ENCODE data around the gene BNIP1. TPM values are rescaled to one million over a fixed set of nuclear protein-coding genes. Genes with fewer than 3 reads are reported as not detected.
"Not testable (repeated sequence)": the region's sequence is repeated elsewhere in the genome, so short reads cannot be mapped to it uniquely, and the experiment has no call there.

Gene BNIP1
- total and polyA plus RNA-seq, 2 donors (not counting 3 experiments of a cell fraction or from before 2014, with no cell fraction given) = 19.7 to 22.6 TPM

- Histone ChIP-seq H3K4me1 (ENCODE audit: control insufficient read depth, extremely low read depth, insufficient read depth, low read length) (no peaks in the 10 kb centered on the region), H3K9me3 (replicated peaks; ENCODE audit: control insufficient read depth, insufficient read depth, low read length) (no peaks in the 10 kb centered on the region), H3K9ac (replicated peaks; ENCODE audit: extremely low read depth, insufficient read depth, low read length) (no peak overlapping the region), H3K9me1 (replicated peaks; ENCODE audit: control insufficient read depth, extremely low read depth, insufficient read depth, low read length) (no peaks in the 10 kb centered on the region), H3K4me3 (replicated peaks in 1 of 3; ENCODE audit: insufficient read depth in 1 of 3, low read depth in 1 of 3, low read length in 3 of 3) (no peak overlapping the region), H2AFZ (ENCODE audit: low read depth, low read length) (no peak overlapping the region), H3K36me3 (ENCODE audit: control insufficient read depth in 2 of 2, extremely low read depth in 1 of 2, insufficient read depth in 2 of 2, low read length in 2 of 2) (peaks cover 3 to 19% of the 10 kb centered on the region in 2 experiments), H3K4me2 (ENCODE audit: insufficient read depth, low read length) (no peak overlapping the region), H3K27ac (ENCODE audit: insufficient read depth, low read depth, low read length) (no peak overlapping the region), H4K20me1 (replicated peaks; ENCODE audit: control insufficient read depth, extremely low read depth, insufficient read depth, low read length) (no peaks in the 10 kb centered on the region), H3K79me2 (ENCODE audit: control insufficient read depth, insufficient read depth, low read length) (no peaks in the 10 kb centered on the region), H3K27me3 (ENCODE audit: control insufficient read depth in 2 of 2, insufficient read depth in 2 of 2, low read length in 2 of 2) (no peaks in the 10 kb centered on the region)
- ChIA-PET POLR2A (no interaction called here), CTCF (interaction anchor here (0.8 kb wide), 2 partner anchors 10 to 12 kb away, joined by 3 read pairs; no protein-coding TSS in a partner anchor)
- dilution Hi-C loops (cut with MboI; ENCODE audit: extremely low pct_ligation_motif_present, low sequenced_read_pairs) (no loop called here), intact Hi-C loops (cut with micrococcal nuclease) (no loop called here)
- TF ChIP-seq EZH2 (IDR thresholded peaks at IDR 0.05; ENCODE audit: borderline replicate concordance, low read depth, low read length, severe bottlenecking) = no peak
- no peak for TF ChIP-seq CTCF (IDR thresholded peaks at IDR 0.05; ENCODE audit: extremely low read depth in 1 of 2, insufficient read depth in 1 of 2, low read depth in 1 of 2, low read length in 2 of 2)
- TF ChIP-seq POLR2AphosphoS5 (IDR thresholded peaks at IDR 0.05; ENCODE audit: insufficient read depth, low read depth, low read length) = no peak
- TF ChIP-seq POLR2A (IDR thresholded peaks at IDR 0.05; ENCODE audit: low read depth, low read length) = no peak
- TF ChIP-seq GATA2 (IDR thresholded peaks at IDR 0.05; ENCODE audit: insufficient read depth, insufficient read length, low read depth, low read length) = no peak
- TF ChIP-seq MAX (IDR thresholded peaks at IDR 0.05; ENCODE audit: insufficient read depth, insufficient read length) = no peak
- TF ChIP-seq MYC (IDR thresholded peaks at IDR 0.05; ENCODE audit: low read depth, low read length) = no peak
- no peak for TF ChIP-seq FOS (IDR thresholded peaks at IDR 0.05; ENCODE audit: borderline replicate concordance, insufficient read depth, low read length)
- no peak for TF ChIP-seq JUN (IDR thresholded peaks at IDR 0.05; ENCODE audit: borderline replicate concordance, insufficient read depth, insufficient read length, low read depth)
- FAIRE-seq = no peak
- DNase-seq (ENCODE audit: low read depth, low spot score) = no peak
- BruUV-seq (replicated peaks) = no TSS peak
Measured at GRCh38 chr5:173153842-173154241, 9.5 kb downstream of the BNIP1 start.

- H3K79me2 ChIP-seq (ENCODE audit: control insufficient read depth, insufficient read depth, low read length); H3K9me3 ChIP-seq (replicated peaks; ENCODE audit: control insufficient read depth, insufficient read depth, low read length); H3K9me1 ChIP-seq (replicated peaks; ENCODE audit: control insufficient read depth, extremely low read depth, insufficient read depth, low read length); H3K4me3 ChIP-seq (replicated peaks in 1 of 3; ENCODE audit: insufficient read depth in 1 of 3, low read depth in 1 of 3, low read length in 3 of 3); H3K4me1 ChIP-seq (ENCODE audit: control insufficient read depth, extremely low read depth, insufficient read depth, low read length); BruUV-seq (replicated peaks); dilution Hi-C loops (cut with MboI; ENCODE audit: extremely low pct_ligation_motif_present, low sequenced_read_pairs); H4K20me1 ChIP-seq (replicated peaks; ENCODE audit: control insufficient read depth, extremely low read depth, insufficient read depth, low read length); H3K9ac ChIP-seq (replicated peaks; ENCODE audit: extremely low read depth, insufficient read depth, low read length); POLR2A ChIA-PET; H3K27ac ChIP-seq (ENCODE audit: insufficient read depth, low read depth, low read length); H3K27me3 ChIP-seq (ENCODE audit: control insufficient read depth in 2 of 2, insufficient read depth in 2 of 2, low read length in 2 of 2); DNase-seq (ENCODE audit: low read depth, low spot score); CTCF ChIA-PET; H2AFZ ChIP-seq (ENCODE audit: low read depth, low read length); FAIRE-seq; H3K4me2 ChIP-seq (ENCODE audit: insufficient read depth, low read length); intact Hi-C loops (cut with micrococcal nuclease): not testable (repeated sequence)
- peaks cover 3 to 13% of the 10 kb centered on the region in 2 experiments for H3K36me3 ChIP-seq (ENCODE audit: control insufficient read depth in 2 of 2, extremely low read depth in 1 of 2, insufficient read depth in 2 of 2, low read length in 2 of 2)
Measured at GRCh38 chr5:173154619-173155018, 10.3 kb downstream of the BNIP1 start.

Measured in endothelial cell of umbilical vein (primary cell).